H1 (cell line): Measurements from ENCODE around the gene ZBTB24. TPM values are rescaled to one million over a fixed set of nuclear protein-coding genes. Genes with fewer than 3 reads are reported as not detected.

ENCODE experiments used
- CTCF ChIA-PET: fragments of 300-600 bp; sonication (Branson Sonifier 250); formaldehyde crosslinking; loops from one replicate; lab custom pipeline; 2021; ENCODE audit not compliant: partially characterized antibody; lab: Charles Lee
- POLR2A ChIA-PET: fragments of 300-600 bp; sonication (Branson Sonifier 250); formaldehyde crosslinking; loops from one replicate; lab custom pipeline; 2021; ENCODE audit warnings: inconsistent platforms; ENCODE audit not compliant: partially characterized antibody; lab: Charles Lee
- DNase-seq, 2 experiments: peaks; one replicate each; pipeline versions ENCODE4 v3.0.0 to v3.0.0-alpha.2; 2010 to 2022; ENCODE audit warnings: low spot score in 2 of 2, low read depth in 1 of 2, mixed read lengths in 1 of 2
- FAIRE-seq: peaks from 2 replicates; lab custom pipeline; 2011; peaks lifted over from hg19 to GRCh38; lab: Jason Lieb, UNC
- H2AFZ ChIP-seq: 2 replicates; pipeline ENCODE4 v1.8.1; 2012; ENCODE audit warnings: low read length, inconsistent platforms
- H2AK5ac ChIP-seq: 2 replicates; pipeline ENCODE4 v1.6.1; 2013; ENCODE audit warnings: low read depth, low read length
- H2BK120ac ChIP-seq: replicated peaks from 2 replicates; pipeline ENCODE3; 2013; ENCODE audit warnings: low read depth, low read length, inconsistent platforms
- H2BK12ac ChIP-seq: 2 replicates; pipeline ENCODE4 v1.6.1; 2013; ENCODE audit warnings: low read depth, low read length
- H2BK15ac ChIP-seq: 2 replicates; pipeline ENCODE4 v1.6.1; 2013; ENCODE audit warnings: low read length
- H2BK20ac ChIP-seq: 2 replicates; pipeline ENCODE4 v1.6.1; 2013; ENCODE audit warnings: low read length
- H2BK5ac ChIP-seq: 2 replicates; pipeline ENCODE4 v1.6.1; 2013; ENCODE audit warnings: low read depth, low read length
- H3K14ac ChIP-seq: 2 replicates; pipeline ENCODE4 v1.6.1; 2013; ENCODE audit warnings: inconsistent platforms; ENCODE audit not compliant: insufficient read length
- H3K18ac ChIP-seq: 2 replicates; pipeline ENCODE4 v1.6.1; 2013; ENCODE audit warnings: low read length; ENCODE audit errors: extremely low read depth
- H3K23ac ChIP-seq: 2 replicates; pipeline ENCODE4 v1.6.1; 2013; ENCODE audit warnings: inconsistent platforms; ENCODE audit not compliant: insufficient read length
- H3K23me2 ChIP-seq: 2 replicates; pipeline ENCODE4 v1.6.1; 2013; ENCODE audit warnings: low read depth, low read length
- H3K27ac ChIP-seq: 2 replicates; pipeline ENCODE4 v1.6.1; 2011; ENCODE audit warnings: low read depth, low read length, inconsistent platforms
- H3K27me3 ChIP-seq, 4 experiments: replicated peaks in 1 of 4; 1 replicate in 1 of 4; 2 replicates in 3 of 4; pipeline versions ENCODE4 v1.6.1 to v1.8.1; 2011 to 2013; ENCODE audit warnings: low read length in 3 of 4, mild to moderate bottlenecking in 3 of 4, inconsistent platforms in 2 of 4, mixed read lengths in 2 of 4, moderate library complexity in 1 of 4; ENCODE audit not compliant: control insufficient read depth in 3 of 4, insufficient read depth in 3 of 4; ENCODE audit errors: extremely low read depth in 1 of 4
- H3K36me3 ChIP-seq, 4 experiments: 2 replicates each; pipeline versions ENCODE4 v1.6.1 to v1.8.1; 2011 to 2013; ENCODE audit warnings: mild to moderate bottlenecking in 4 of 4, low read length in 3 of 4, moderate library complexity in 2 of 4, control low read depth in 1 of 4, inconsistent platforms in 1 of 4; ENCODE audit not compliant: insufficient read depth in 4 of 4, control insufficient read depth in 2 of 4
- H3K4ac ChIP-seq: replicated peaks from 2 replicates; pipeline ENCODE3; 2013; ENCODE audit warnings: low read length, low read depth, mixed read lengths, inconsistent platforms; ENCODE audit not compliant: insufficient read length
- H3K4me1 ChIP-seq, 4 experiments: replicated peaks in 1 of 4; 1 replicate in 1 of 4; 2 replicates in 3 of 4; pipeline versions ENCODE4 v1.6.1 to v1.8.1; 2011 to 2013; ENCODE audit warnings: low read length in 3 of 4, inconsistent platforms in 2 of 4, mixed read lengths in 1 of 4; ENCODE audit not compliant: insufficient read depth in 4 of 4, control insufficient read depth in 3 of 4
- H3K4me2 ChIP-seq, 2 experiments: 2 replicates each; pipeline versions ENCODE4 v1.6.1 to v1.8.1; 2011 to 2013; ENCODE audit warnings: low read depth in 2 of 2, low read length in 2 of 2, control low read depth in 1 of 2, inconsistent platforms in 1 of 2, mild to moderate bottlenecking in 1 of 2; ENCODE audit not compliant: insufficient read depth in 1 of 2
- H3K4me3 ChIP-seq, 4 experiments: fragments of 200-600, 300-600 bp in 1 of 4; sonication (generic), shearing (Covaris generic), sonication (Bioruptor Twin) in 1 of 4; 2 replicates each; pipeline versions ENCODE4 v1.5.1 to v1.8.1; 2011 to 2016; ENCODE audit warnings: low read length in 4 of 4, low read depth in 3 of 4, control low read depth in 2 of 4, inconsistent platforms in 2 of 4, mild to moderate bottlenecking in 2 of 4, mixed read lengths in 1 of 4, moderate library complexity in 1 of 4; ENCODE audit not compliant: insufficient read depth in 2 of 4; ENCODE audit errors: extremely low read depth in 1 of 4
- H3K56ac ChIP-seq: replicated peaks from 2 replicates; pipeline ENCODE3; 2013; ENCODE audit warnings: low read depth, mild to moderate bottlenecking, mixed read lengths, low read length, inconsistent platforms; ENCODE audit not compliant: insufficient read length
- H3K79me1 ChIP-seq: 2 replicates; pipeline ENCODE4 v1.6.1; 2013; ENCODE audit warnings: low read depth, low read length, control low read depth
- H3K79me2 ChIP-seq, 2 experiments: 2 replicates each; pipeline versions ENCODE4 v1.6.1 to v1.8.1; 2012 to 2013; ENCODE audit warnings: low read length in 2 of 2, mild to moderate bottlenecking in 2 of 2, inconsistent platforms in 1 of 2; ENCODE audit not compliant: insufficient read depth in 2 of 2, control insufficient read depth in 1 of 2
- H3K9ac ChIP-seq, 4 experiments: replicated peaks in 1 of 4; 1 replicate in 1 of 4; 2 replicates in 3 of 4; pipeline versions ENCODE4 v1.6.1 to v1.8.1; 2011 to 2013; ENCODE audit warnings: low read depth in 3 of 4, low read length in 3 of 4, control low read depth in 2 of 4, mild to moderate bottlenecking in 2 of 4, moderate library complexity in 2 of 4, inconsistent platforms in 1 of 4; ENCODE audit errors: extremely low read depth in 1 of 4
- H3K9me3 ChIP-seq, 2 experiments: 2 replicates each; pipeline versions ENCODE4 v1.6.1 to v1.8.1; 2012 to 2013; ENCODE audit warnings: mild to moderate bottlenecking in 2 of 2, moderate library complexity in 2 of 2, control low read depth in 1 of 2, inconsistent platforms in 1 of 2, low read depth in 1 of 2, low read length in 1 of 2, mixed read lengths in 1 of 2; ENCODE audit not compliant: insufficient read depth in 2 of 2
- H4K20me1 ChIP-seq, 2 experiments: replicated peaks in 1 of 2; 2 replicates each; pipeline versions ENCODE3 to v1.8.1; 2011 to 2013; ENCODE audit warnings: inconsistent platforms in 2 of 2, low read length in 2 of 2, mild to moderate bottlenecking in 1 of 2; ENCODE audit not compliant: insufficient read depth in 2 of 2, control insufficient read depth in 1 of 2
- H4K5ac ChIP-seq: 2 replicates; pipeline ENCODE4 v1.6.1; 2013; ENCODE audit warnings: low read length, low read depth, mixed read lengths, inconsistent platforms; ENCODE audit not compliant: insufficient read length
- H4K8ac ChIP-seq: 2 replicates; pipeline ENCODE4 v1.8.0; 2013; ENCODE audit warnings: mild to moderate bottlenecking, moderate library complexity, low read length, inconsistent platforms; ENCODE audit not compliant: insufficient read depth; ENCODE audit errors: extremely low read depth
- H4K91ac ChIP-seq: replicated peaks from 2 replicates; pipeline ENCODE3; 2013; ENCODE audit warnings: low read length, mixed read lengths, inconsistent platforms; ENCODE audit not compliant: insufficient read length
- ASH2L ChIP-seq: fragments of 200-600, 300-600 bp; sonication (generic); IDR thresholded peaks from one replicate; pipeline ENCODE4 v1.7.1; 2017; ENCODE audit warnings: low read length
- BACH1 ChIP-seq: IDR thresholded peaks from 2 replicates; pipeline ENCODE4 v1.6.1; 2012; ENCODE audit warnings: low read length, improper control_type of control experiment
- EP300 ChIP-seq, 2 experiments: IDR thresholded peaks; 1 replicate in 1 of 2; 2 replicates in 1 of 2; pipeline ENCODE4 v1.6.1; 2011 to 2012; ENCODE audit warnings: low read depth in 2 of 2, low read length in 2 of 2, mild to moderate bottlenecking in 2 of 2, borderline replicate concordance in 1 of 2, inconsistent platforms in 1 of 2, moderate library complexity in 1 of 2
- GABPA ChIP-seq: IDR thresholded peaks from 2 replicates; pipeline ENCODE4 v1.6.1; 2011; ENCODE audit warnings: mild to moderate bottlenecking, low read length, moderate library complexity, borderline replicate concordance; ENCODE audit not compliant: insufficient read depth
- KDM1A ChIP-seq: fragments of 200-600, 300-600 bp; sonication (generic); IDR thresholded peaks from 2 replicates; pipeline ENCODE4 v1.7.1; 2016; ENCODE audit warnings: mild to moderate bottlenecking, low read length, borderline replicate concordance
- NANOG ChIP-seq: IDR thresholded peaks from 2 replicates; pipeline ENCODE4 v1.6.1; 2011; ENCODE audit warnings: low read length, low read depth, mild to moderate bottlenecking, inconsistent platforms; ENCODE audit not compliant: insufficient read depth, poor library complexity, severe bottlenecking
- SIX5 ChIP-seq: IDR thresholded peaks from 2 replicates; pipeline ENCODE4 v1.6.1; 2011; ENCODE audit warnings: mild to moderate bottlenecking, low read depth, low read length
- TBP ChIP-seq: IDR thresholded peaks from 2 replicates; pipeline ENCODE4 v1.6.1; 2011; ENCODE audit warnings: low read depth, low read length, improper control_type of control experiment
- TCF12 ChIP-seq: IDR thresholded peaks from 2 replicates; pipeline ENCODE4 v1.6.1; 2011; ENCODE audit warnings: low read depth, mild to moderate bottlenecking, low read length
- WGBS, 2 experiments: shearing (Covaris generic) in 1 of 2; methylation state at CpG; one replicate each; pipeline versions ENCODE4 v1.1.6 to v1.1.7; 2013 to 2015; ENCODE audit warnings: low lambda C conversion rate in 2 of 2, mixed read lengths in 2 of 2, inconsistent platforms in 1 of 2, low coverage in 1 of 2, missing lambda C conversion rate in 1 of 2; ENCODE audit not compliant: insufficient replicate concordance in 2 of 2, insufficient coverage in 1 of 2, insufficient read length in 1 of 2; ENCODE audit errors: extremely low coverage in 1 of 2, missing lambda C conversion rate in 1 of 2; 5-methylcytosine and 5-hydroxymethylcytosine counted together
- polyA plus RNA-seq, 7 experiments: library from polyadenylated mRNA; depleted of rRNA in 3 of 7; stranded (reverse) in 5 of 7; unstranded in 2 of 7; fragments of >200 nt in 5 of 7; fragments of 200-250 nt in 2 of 7; gene quantifications; 1 replicate in 5 of 7; 2 replicates in 1 of 7; 4 replicates in 1 of 7; pipeline versions ENCODE4 v1.2.1 to v1.2.3, GENCODE V29; 2011 to 2013; ENCODE audit warnings: missing spikeins in 2 of 7, mixed read lengths in 2 of 7
- total RNA-seq: library from RNA; stranded (reverse); fragmentation: NEBNext Ultra II Directional; extraction: Animal tissue kit (Norgen Biotek cat#: 25700); gene quantifications from 2 replicates; pipeline ENCODE4 v1.2.1, GENCODE V29; 2021

Gene ZBTB24
- total and polyA plus RNA-seq, 2 of the 8 experiments (the other 6 are each of a cell fraction or from before 2014, with no cell fraction given) = 7.5 to 21.0 TPM

DNA sequence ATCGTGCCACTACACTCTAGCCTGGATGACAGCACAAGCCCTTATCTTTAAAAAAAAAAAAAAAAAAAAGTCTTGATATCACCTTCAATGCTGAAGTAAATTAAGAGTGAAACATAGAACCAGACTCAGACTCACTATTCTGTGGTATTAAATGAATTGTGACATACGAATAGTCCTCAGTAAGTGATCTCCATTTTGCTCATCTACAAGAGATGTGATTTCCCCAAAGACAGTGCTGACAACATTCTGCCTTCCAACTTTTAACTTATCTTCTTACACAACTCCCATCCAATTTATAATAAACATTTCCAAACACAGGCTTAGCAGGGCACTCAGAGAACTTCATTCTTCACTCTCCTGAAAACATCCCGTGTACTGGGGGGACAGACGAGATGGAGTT lies 8.0 kb downstream of the ZBTB24 start:
- Histone ChIP-seq H3K4ac (no peak overlapping the region), H3K56ac (no peak overlapping the region), H2AFZ (no peak overlapping the region), H3K27ac (no peak overlapping the region), H3K9ac (no peak overlapping the region), H4K8ac (no peak overlapping the region), H3K23ac (no peak overlapping the region), H3K27me3 (no peaks in the 10 kb centered on the region), H4K20me1 (peaks cover 4 to 31% of the 10 kb centered on the region in 2 experiments), H3K79me1 (peaks cover 20% of the 10 kb centered on the region), H3K4me1 (peaks cover 0 to 4% (median under 1%) of the 10 kb centered on the region in 4 experiments; a peak in 2 of 7 replicates), H3K14ac (no peak overlapping the region), H2BK15ac (no peak overlapping the region), H2BK12ac (no peak overlapping the region), H2BK5ac (no peak overlapping the region), H4K5ac (no peak overlapping the region), H2BK120ac (no peak overlapping the region), H2BK20ac (no peak overlapping the region), H3K4me2 (no peak overlapping the region), H3K79me2 (peaks cover 1 to 56% of the 10 kb centered on the region in 2 experiments; a peak in 3 of 4 replicates), H3K36me3 (peaks cover 16 to 82% (median 57%) of the 10 kb centered on the region in 4 experiments), H3K23me2 (0 out of 2 replicates have a peak, but pooled peaks cover 3% of the 10 kb centered on the region), H3K18ac (no peak overlapping the region), H3K4me3 (no peak overlapping the region), H2AK5ac (no peak overlapping the region), H3K9me3 (no peaks in the 10 kb centered on the region), H4K91ac (no peak overlapping the region)
- POLR2A ChIA-PET = no interaction called here
- WGBS, 2 experiments = 92% methylated on average over 4 of the region's 4 CpGs; no CpG with 5 or more reads in 1 of the 2 experiments
- CTCF ChIA-PET = no interaction called here
- no peak for DNase-seq
- FAIRE-seq = no peak
- no peak for TF ChIP-seq EP300 (IDR thresholded peaks at IDR 0.05; ENCODE audit: borderline replicate concordance in 1 of 2, low read depth in 2 of 2, low read length in 2 of 2)
- no peak for TF ChIP-seq TBP
- no peak for TF ChIP-seq KDM1A
- no peak for TF ChIP-seq GABPA
- no peak for TF ChIP-seq BACH1
- TF ChIP-seq NANOG = no peak
- TF ChIP-seq SIX5 = no peak
- no peak for TF ChIP-seq TCF12
- TF ChIP-seq ASH2L = no peak
